GM23338 (cell line): ENCODE measurements around the gene NDP. TPM values are rescaled to one million over a fixed set of nuclear protein-coding genes. Genes with fewer than 3 reads are reported as not detected.
A peak's percentile ranks its signal among the peaks of the same experiment; 100 is the strongest.

Experiments used
- ATAC-seq: fragments of 200-7000 bp; cut with Tn5 transposase; 3 replicates; pipeline ENCODE4 v1.9.1; 2020
- DNase-seq: peaks from one replicate; pipeline ENCODE4 v3.0.0-alpha.2; 2015; ENCODE audit warnings: low spot score
- H2AFZ ChIP-seq: fragments of 200-600 bp; sonication (generic); 2 replicates; pipeline ENCODE4 v1.8.0; 2016; ENCODE audit warnings: antibody characterized with exemption, mild to moderate bottlenecking, moderate library complexity
- H3F3A ChIP-seq: fragments of 200-600 bp; sonication (generic); replicated peaks from 2 replicates; pipeline ENCODE4 v1.8.0; 2017; ENCODE audit warnings: antibody characterized with exemption, mixed run types, low read depth
- H3K27ac ChIP-seq: fragments of 200-600 bp; sonication (generic); 2 replicates; pipeline ENCODE4 v1.6.1; 2016; ENCODE audit warnings: low read depth
- H3K27me3 ChIP-seq: fragments of 200-600 bp; sonication (generic); 2 replicates; pipeline ENCODE4 v1.8.0; 2016; ENCODE audit warnings: mild to moderate bottlenecking, mixed run types, moderate library complexity; ENCODE audit not compliant: insufficient read depth
- H3K36me3 ChIP-seq: fragments of 200-600 bp; sonication (generic); 2 replicates; pipeline ENCODE4 v1.8.0; 2016; ENCODE audit warnings: mild to moderate bottlenecking; ENCODE audit not compliant: insufficient read depth
- H3K4me1 ChIP-seq: fragments of 200-600 bp; sonication (generic); 2 replicates; pipeline ENCODE4 v1.8.0; 2016; ENCODE audit warnings: mild to moderate bottlenecking, moderate library complexity; ENCODE audit not compliant: insufficient read depth
- H3K4me2 ChIP-seq: fragments of 200-600 bp; sonication (generic); 2 replicates; pipeline ENCODE4 v1.7.1; 2017; ENCODE audit warnings: mixed run types
- H3K4me3 ChIP-seq: fragments of 200-600 bp; sonication (generic); 2 replicates; pipeline ENCODE4 v1.6.1; 2016; ENCODE audit warnings: mixed run types
- H3K79me2 ChIP-seq: fragments of 200-600 bp; sonication (generic); replicated peaks from 2 replicates; pipeline ENCODE4 v1.8.0; 2017; ENCODE audit warnings: mild to moderate bottlenecking; ENCODE audit not compliant: insufficient read depth
- H3K9me2 ChIP-seq: fragments of 200-600 bp; sonication (generic); 2 replicates; pipeline ENCODE4 v1.8.0; 2017; ENCODE audit not compliant: insufficient read depth
- H4K20me1 ChIP-seq: fragments of 200-600 bp; sonication (generic); replicated peaks from 2 replicates; pipeline ENCODE4 v1.8.0; 2017; ENCODE audit warnings: mild to moderate bottlenecking; ENCODE audit not compliant: insufficient read depth
- H3K27ac Mint-ChIP-seq: 2 replicates; pipeline ENCODE4 v1.8.0; 2020; ENCODE audit warnings: inconsistent platforms, mild to moderate bottlenecking, moderate library complexity, mixed read lengths
- H3K27me3 Mint-ChIP-seq: 3 replicates; pipeline ENCODE4 v1.8.0; 2022; ENCODE audit warnings: low read depth, mild to moderate bottlenecking, moderate library complexity, mixed read lengths, inconsistent platforms; ENCODE audit not compliant: insufficient read depth, poor library complexity
- H3K36me3 Mint-ChIP-seq: 3 replicates; pipeline ENCODE4 v1.8.0; 2021; ENCODE audit warnings: low read depth, mild to moderate bottlenecking, inconsistent platforms, moderate library complexity, mixed read lengths
- H3K4me1 Mint-ChIP-seq: 3 replicates; pipeline ENCODE4 v1.8.0; 2020; ENCODE audit warnings: mild to moderate bottlenecking, inconsistent platforms, mixed read lengths
- H3K4me3 Mint-ChIP-seq: 3 replicates; pipeline ENCODE4 v1.8.0; 2021; ENCODE audit warnings: moderate library complexity, mild to moderate bottlenecking, inconsistent platforms, mixed read lengths
- H3K9me3 Mint-ChIP-seq: 3 replicates; pipeline ENCODE4 v1.8.0; 2020; ENCODE audit warnings: moderate library complexity, mild to moderate bottlenecking, inconsistent platforms, mixed read lengths
- JUNB ChIP-seq: IDR thresholded peaks from one replicate; pipeline ENCODE4 v1.6.1; 2016; ENCODE audit warnings: antibody characterized with exemption; ENCODE audit not compliant: unreplicated experiment
- NANOG ChIP-seq: IDR thresholded peaks from 2 replicates; pipeline ENCODE4 v1.6.1; 2016; ENCODE audit warnings: antibody characterized with exemption, borderline replicate concordance
- REST ChIP-seq: IDR thresholded peaks from one replicate; pipeline ENCODE4 v1.6.1; 2018; ENCODE audit warnings: antibody characterized with exemption; ENCODE audit not compliant: unreplicated experiment
- ZNF462 ChIP-seq: fragments of 250-450 bp; sonication (Bioruptor Pico); IDR thresholded peaks from 2 replicates; pipeline ENCODE4 v1.5.0; 2020; ENCODE audit warnings: mild to moderate bottlenecking, moderate library complexity
- long read RNA-seq: library from polyadenylated mRNA; unstranded; transcript quantifications from one replicate; pipeline ENCODE4 v2.0.0, GENCODE V29; 2020; ENCODE audit not compliant: unreplicated experiment
- polyA plus RNA-seq: library from polyadenylated mRNA; unstranded; fragments of >200 nt; fragmentation: Nextera tagmentation; extraction: Ambion mirVana; gene quantifications from 2 replicates; pipeline ENCODE4 v1.2.1, GENCODE V29; 2016
- total RNA-seq: library from RNA; depleted of rRNA; stranded (reverse); fragments of >200 nt; shearing (Covaris generic); gene quantifications from 2 replicates; pipeline ENCODE4 v1.2.3, GENCODE V29; 2014; rRNA removed

The NDP gene
- 0.14 and 0.27 TPM in 2 replicates for total RNA-seq
- 0.47 TPM in 1 of 2 replicates, not detected in the other for polyA plus RNA-seq
- long read RNA-seq, result 0 reads

GRCh38 chrX:43973249-43974099 is at the start of gene NDP:
NDP (minus strand) TSS chrX:43973390; CDS start chrX:43958645, 14,745 bp downstream.
- peaks cover 16% of the 10 kb centered on the region; the same call in 1 of the 2 replicates for H3K27me3 ChIP-seq
- DNase-seq, result peak; percentile 37

More at GRCh38 chrX:43973249-43974099, at the start of gene NDP:
- H3F3A ChIP-seq, result 0 out of 2 replicates have a peak, but pooled peaks cover 3% of the 10 kb centered on the region
- no peaks in the 10 kb centered on the region for H3K36me3 ChIP-seq
- H2AFZ ChIP-seq, result peak within 1 kb of the TSS; percentile 63
- H3K4me2 ChIP-seq, result peak within 1 kb of the TSS; percentile 87
- H3K4me1 ChIP-seq, result peaks cover 28% of the 10 kb centered on the region
- H3K9me2 ChIP-seq, result no peaks in the 10 kb centered on the region
- Mint-ChIP-seq H3K9me3 (peaks cover 4% of the 10 kb centered on the region), H3K4me1 (peaks cover 26% of the 10 kb centered on the region), H3K27me3 (peaks cover 9% of the 10 kb centered on the region), H3K4me3 (peak within 1 kb of the TSS; percentile 78), H3K36me3 (no peaks in the 10 kb centered on the region), H3K27ac (no peak within 1 kb of the TSS)
- 0 out of 2 replicates have a peak within 1 kb of the TSS, but pooled peaks have one; percentile 19 for H3K27ac ChIP-seq
- ATAC-seq, result peak; percentile 61
- H3K79me2 ChIP-seq, result no peaks in the 10 kb centered on the region
- peak within 1 kb of the TSS; percentile 65 for H3K4me3 ChIP-seq
- H4K20me1 ChIP-seq, result no peaks in the 10 kb centered on the region
- TF ChIP-seq REST (no peak), ZNF462 (CRISPR knock-in tag) (no peak), NANOG (no peak), JUNB (no peak)
